ENCODE measurements around the gene DNER. TPM values are rescaled to one million over a fixed set of nuclear protein-coding genes. Genes with fewer than 3 reads are reported as not detected.

Gene DNER
- total and polyA plus RNA-seq, 10 of the 15 experiments (the other 5 are each of a cell fraction or from before 2014, with no cell fraction given), result 0.04 to 0.08 (median 0.07) TPM; not detected in 7

- no peaks in the 10 kb centered on the region for H3K4me1 ChIP-seq (ENCODE audit: control insufficient read depth, insufficient read depth, low read length)
- no peak overlapping the region for H3K4me2 ChIP-seq (ENCODE audit: control insufficient read depth, insufficient read depth)
- no peak for TF ChIP-seq BCL3 (IDR thresholded peaks at IDR 0.05; ENCODE audit: borderline replicate concordance, insufficient read depth, low read depth, low read length, poor library complexity, severe bottlenecking)
- TF ChIP-seq KDM1A (IDR thresholded peaks at IDR 0.05; ENCODE audit: borderline replicate concordance), result no peak
- no peak for TF ChIP-seq MTA2 (IDR thresholded peaks at IDR 0.05; ENCODE audit: low read depth)
- TF ChIP-seq ZZZ3 (IDR thresholded peaks at IDR 0.05; ENCODE audit: control insufficient read depth, insufficient read length, low read depth), result no peak
- TF ChIP-seq RCOR1 (conservative IDR thresholded peaks at IDR 0.05; ENCODE audit: low read depth, low read length), result no peak
- no peak for TF ChIP-seq TCF12 (IDR thresholded peaks at IDR 0.05; ENCODE audit: low read depth, low read length)
- TF ChIP-seq USF2 (IDR thresholded peaks at IDR 0.05; ENCODE audit: borderline replicate concordance, low read depth, low read length), result no peak
- TF ChIP-seq YY1 (IDR thresholded peaks at IDR 0.05; ENCODE audit: low read depth, low read length), result no peak
- no peak for TF ChIP-seq DPF2 (IDR thresholded peaks at IDR 0.05)
- TF ChIP-seq POLR2A (IDR thresholded peaks at IDR 0.05; ENCODE audit: low read depth, low read length), result no peak
- no peak for TF ChIP-seq POLR2AphosphoS2 (IDR thresholded peaks at IDR 0.05; ENCODE audit: low read depth, low read length)
- no peak for TF ChIP-seq RELA (IDR thresholded peaks at IDR 0.05; ENCODE audit: borderline replicate concordance, partially characterized antibody)
- no peak for TF ChIP-seq STAT3 (IDR thresholded peaks at IDR 0.05; ENCODE audit: low read depth, low read length)
- TF ChIP-seq BRCA1 (IDR thresholded peaks at IDR 0.05; ENCODE audit: low read depth, low read length), result no peak
- TF ChIP-seq MTA3 (IDR thresholded peaks at IDR 0.05; ENCODE audit: borderline replicate concordance, low read length), result no peak
- no peak for TF ChIP-seq BHLHE40 (IDR thresholded peaks at IDR 0.05; ENCODE audit: borderline replicate concordance in 1 of 2, low read depth in 2 of 2, low read length in 1 of 2)
- no peak for TF ChIP-seq BMI1 (IDR thresholded peaks at IDR 0.05; ENCODE audit: borderline replicate concordance)
- no peak for TF ChIP-seq BACH1 (IDR thresholded peaks at IDR 0.05; ENCODE audit: borderline replicate concordance)
- TF ChIP-seq CHD4 (IDR thresholded peaks at IDR 0.05), result no peak
- WGBS (ENCODE audit: insufficient coverage, insufficient replicate concordance, low lambda C conversion rate, missing lambda C conversion rate), result 0% methylated on average over 1 of the region's 1 CpG
- H3K9ac ChIP-seq (ENCODE audit: control insufficient read depth, insufficient read depth, low read length), result no peak overlapping the region
- no peaks in the 10 kb centered on the region for H4K20me1 ChIP-seq (ENCODE audit: control insufficient read depth, insufficient read depth)
- intact Hi-C loops (cut with micrococcal nuclease; ENCODE audit: unreplicated experiment), result no loop called here
- H3K36me3 ChIP-seq (ENCODE audit: control insufficient read depth in 2 of 2, insufficient read depth in 2 of 2, low read length in 1 of 2), result no peaks in the 10 kb centered on the region
- no peak overlapping the region for H2AFZ ChIP-seq (ENCODE audit: control insufficient read depth, low read depth, low read length)
- ChIA-PET SMC1A (ENCODE audit: uncharacterized antibody, unreplicated experiment) (interaction anchor here (0.5 kb wide), 1 partner anchor 13 kb away, joined by 3 read pairs; no protein-coding TSS in a partner anchor), CTCF (no interaction called here), POLR2A (interaction anchor here (0.9 kb wide), 1 partner anchor 12 kb away, joined by 4 read pairs; no protein-coding TSS in a partner anchor), RAD21 (ENCODE audit: unreplicated experiment) (no interaction called here)
- no peaks in the 10 kb centered on the region for H3K79me2 ChIP-seq (ENCODE audit: control insufficient read depth, insufficient read depth, low read length)
- H3K4me3 ChIP-seq, result no peak overlapping the region
- H3K9me3 ChIP-seq (replicated peaks; ENCODE audit: control insufficient read depth, insufficient read depth, low read length), result no peaks in the 10 kb centered on the region
- no peaks in the 10 kb centered on the region for H3K27me3 ChIP-seq (replicated peaks in 1 of 2; ENCODE audit: control insufficient read depth in 2 of 2, insufficient read depth in 2 of 2, low read length in 1 of 2)
- no peak overlapping the region for H3K27ac ChIP-seq (ENCODE audit: control insufficient read depth, insufficient read depth)
- in situ Hi-C loops (cut with MboI), result no loop called here
- no TSS peak for BruUV-seq (replicated peaks)
- ATAC-seq (no peak), FAIRE-seq (no peak), DNase-seq (ENCODE audit: low read depth, low spot score) (no peak)
Observed at GRCh38 chr2:229665158-229665557, 49.2 kb downstream of the DNER start.
